Stimulated activated naive CD8-positive, alpha-beta T cell treated with anti-CD3 and anti-CD28 coated beads, Interleukin-15, Interleukin-2, amounts not matched to agents 100 U/mL and 50 U/mL, for 24 hours (primary cell): ENCODE measurements around the gene NUFIP1.
"Not testable (repeated sequence)": the region's sequence is repeated elsewhere in the genome, so short reads cannot be mapped to it uniquely, and the experiment has no call there.

Experiments used
- ATAC-seq: fragments of 150-1000 bp; cut with Tn5 transposase; one replicate; pipeline ENCODE4 v1.10.0; 2021
- DNase-seq: peaks from one replicate; pipeline ENCODE4 v3.0.0; 2021

The NUFIP1 gene

GRCh38 chr13:44969551-44970484 is 19.5 kb downstream of the NUFIP1 start:
- DNase-seq, result no peak
- no peak for ATAC-seq

- DNase-seq (no peak), ATAC-seq (no peak)
Measured at GRCh38 chr13:44968434-44968815, 20.8 kb downstream of the NUFIP1 start.

GRCh38 chr13:44967704-44968433 is 21.4 kb downstream of the NUFIP1 start:
- ATAC-seq, result no peak
- no peak for DNase-seq

- ATAC-seq (no peak), DNase-seq (no peak)
Measured at GRCh38 chr13:44961997-44962396, 27.3 kb downstream of the NUFIP1 start.

GRCh38 chr13:44955406-44955805 is 33.9 kb downstream of the NUFIP1 start:
- DNase-seq (no peak), ATAC-seq (no peak)

- DNase-seq (no peak), ATAC-seq (no peak)
Measured at GRCh38 chr13:44954224-44954623, 35.0 kb downstream of the NUFIP1 start.

GRCh38 chr13:44952671-44953070 is 36.6 kb downstream of the NUFIP1 start:
- no peak for DNase-seq
- no peak for ATAC-seq

- DNase-seq (no peak), ATAC-seq (no peak)
Measured at GRCh38 chr13:44951184-44951583, 38.1 kb downstream of the NUFIP1 start.

- ATAC-seq, DNase-seq: not testable (repeated sequence)
Measured at GRCh38 chr13:44943411-44943810, 45.9 kb downstream of the NUFIP1 start.

GRCh38 chr13:44938854-44939253 is 50.4 kb downstream of the NUFIP1 start:
- ATAC-seq, result no peak
- no peak for DNase-seq

GRCh38 chr13:44936246-44936645 is 53.0 kb downstream of the NUFIP1 start:
- DNase-seq (no peak), ATAC-seq (no peak)

- DNase-seq, result no peak
- peak; percentile 80 for ATAC-seq
Measured at GRCh38 chr13:44934724-44935123, 54.5 kb downstream of the NUFIP1 start.

GRCh38 chr13:44932850-44933251 is 56.4 kb downstream of the NUFIP1 start:
- no peak for DNase-seq

GRCh38 chr13:44932171-44932849 is 57.0 kb downstream of the NUFIP1 start:
- ATAC-seq, result no peak
- no peak for DNase-seq

More at GRCh38 chr13:44932850-44933251, 56.4 kb downstream of the NUFIP1 start:
- no peak for ATAC-seq

- no peak for DNase-seq
- ATAC-seq, result no peak
Measured at GRCh38 chr13:44930963-44931623, 58.2 kb downstream of the NUFIP1 start.

GRCh38 chr13:44930280-44930679 is 59.0 kb downstream of the NUFIP1 start:
- no peak for DNase-seq
- no peak for ATAC-seq

GRCh38 chr13:44929692-44930091 is 59.6 kb downstream of the NUFIP1 start:
- DNase-seq (no peak), ATAC-seq (no peak)

- ATAC-seq (no peak), DNase-seq (no peak)
Measured at GRCh38 chr13:44927968-44928367, 61.3 kb downstream of the NUFIP1 start.

- DNase-seq (no peak), ATAC-seq (no peak)
Measured at GRCh38 chr13:44921931-44922758, 67.1 kb downstream of the NUFIP1 start.

- ATAC-seq, result no peak
- DNase-seq, result no peak
Measured at GRCh38 chr13:44921246-44921877, 67.9 kb downstream of the NUFIP1 start.

GRCh38 chr13:44920013-44920412 is 69.3 kb downstream of the NUFIP1 start:
- ATAC-seq, result no peak
- no peak for DNase-seq
